ENCODE data around the gene BATF3. TPM values are rescaled to one million over a fixed set of nuclear protein-coding genes. Genes with fewer than 3 reads are reported as not detected.

BATF3 gene
- total RNA-seq, 4 donors from 2014 or later, result 0.25 TPM; not detected in 3

- H3K4me3 ChIP-seq, result no peak overlapping the region
- no peak overlapping the region for H3K27ac ChIP-seq
- no peak for DNase-seq (ENCODE audit: low spot score in 2 of 2)
- TF ChIP-seq CTCF (IDR thresholded peaks at IDR 0.05) (no peak), EP300 (IDR thresholded peaks at IDR 0.05) (no peak), POLR2A (IDR thresholded peaks at IDR 0.05) (no peak), POLR2AphosphoS5 (IDR thresholded peaks at IDR 0.05) (no peak)
- no peaks in the 10 kb centered on the region for H3K27me3 ChIP-seq
- H3K4me1 ChIP-seq, result no peaks in the 10 kb centered on the region
- no peaks in the 10 kb centered on the region for H3K36me3 ChIP-seq
- no peaks in the 10 kb centered on the region for H3K9me3 ChIP-seq
- 47% methylated on average over 4 of the region's 4 CpGs for WGBS
Observed at GRCh38 chr1:212680680-212681389, 18.8 kb downstream of the BATF3 start.

- 80% methylated on average over 9 of the region's 11 CpGs for WGBS
- DNase-seq (ENCODE audit: low spot score in 2 of 2), result peak in 1 of 2 donors; percentile 26
Observed at GRCh38 chr1:212678456-212679410, 20.9 kb downstream of the BATF3 start.

GRCh38 chr1:212677573-212677972 is 22.1 kb downstream of the BATF3 start:
- no peaks in the 10 kb centered on the region for H3K9me3 ChIP-seq
- H3K36me3 ChIP-seq, result no peaks in the 10 kb centered on the region
- no peaks in the 10 kb centered on the region for H3K27me3 ChIP-seq
- no peak overlapping the region for H3K4me3 ChIP-seq
- WGBS, result 75% methylated on average over 4 of the region's 4 CpGs
- no peak overlapping the region for H3K27ac ChIP-seq
- no peak for TF ChIP-seq CTCF (IDR thresholded peaks at IDR 0.05)
- TF ChIP-seq POLR2AphosphoS5 (IDR thresholded peaks at IDR 0.05), result no peak
- TF ChIP-seq POLR2A (IDR thresholded peaks at IDR 0.05), result no peak
- TF ChIP-seq EP300 (IDR thresholded peaks at IDR 0.05), result no peak
- DNase-seq (ENCODE audit: low spot score in 2 of 2), result no peak
- no peaks in the 10 kb centered on the region for H3K4me1 ChIP-seq

More at GRCh38 chr1:212678456-212679410, 20.9 kb downstream of the BATF3 start:
- no peak overlapping the region for H3K27ac ChIP-seq
- TF ChIP-seq CTCF (IDR thresholded peaks at IDR 0.05) (no peak), POLR2AphosphoS5 (IDR thresholded peaks at IDR 0.05) (no peak), POLR2A (IDR thresholded peaks at IDR 0.05) (no peak), EP300 (IDR thresholded peaks at IDR 0.05) (no peak)
- H3K4me3 ChIP-seq, result no peak overlapping the region
- H3K36me3 ChIP-seq, result no peaks in the 10 kb centered on the region
- no peaks in the 10 kb centered on the region for H3K9me3 ChIP-seq
- H3K27me3 ChIP-seq, result no peaks in the 10 kb centered on the region
- no peaks in the 10 kb centered on the region for H3K4me1 ChIP-seq

- 73% methylated on average over 4 of the region's 4 CpGs for WGBS
Observed at GRCh38 chr1:212677136-212677535, 22.5 kb downstream of the BATF3 start.

More at GRCh38 chr1:212677136-212677535, 22.5 kb downstream of the BATF3 start:
- DNase-seq (ENCODE audit: low spot score in 2 of 2), result no peak
- H3K27ac ChIP-seq, result no peak overlapping the region
- H3K36me3 ChIP-seq, result no peaks in the 10 kb centered on the region
- H3K4me3 ChIP-seq, result no peak overlapping the region
- no peaks in the 10 kb centered on the region for H3K9me3 ChIP-seq
- H3K4me1 ChIP-seq, result no peaks in the 10 kb centered on the region
- H3K27me3 ChIP-seq, result no peaks in the 10 kb centered on the region
- TF ChIP-seq CTCF (IDR thresholded peaks at IDR 0.05) (no peak), EP300 (IDR thresholded peaks at IDR 0.05) (no peak), POLR2AphosphoS5 (IDR thresholded peaks at IDR 0.05) (no peak), POLR2A (IDR thresholded peaks at IDR 0.05) (no peak)
